IPS-11a (cell line): Measurements from ENCODE around the gene CRHBP.

ENCODE experiments used
- H3K4me3 ChIP-seq: one replicate; pipeline ENCODE4 v1.5.1; 2013; ENCODE audit warnings: low read depth, low read length, control low read depth

The CRHBP gene

GRCh38 chr5:77015938-77016569 lies 63.2 kb downstream of the CRHBP start:
- H3K4me3 ChIP-seq, result no peak overlapping the region

DNA sequence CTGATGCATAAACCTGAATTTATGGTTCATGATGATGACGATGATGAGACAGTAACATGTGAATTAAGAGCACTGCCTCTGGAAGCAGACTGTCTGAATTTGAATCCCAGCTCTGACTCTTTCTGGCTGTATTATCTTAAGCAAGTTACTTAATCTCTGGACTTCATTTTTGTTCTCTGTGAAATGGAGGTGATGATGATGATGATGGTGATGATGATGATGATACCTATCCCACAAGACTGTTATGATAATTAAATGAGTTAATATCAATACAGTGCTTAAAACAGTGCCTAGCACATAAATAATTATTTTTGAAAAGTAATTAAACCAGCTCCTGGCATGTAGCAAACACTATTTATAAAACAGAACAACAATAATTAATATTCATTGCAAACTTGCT lies 64.1 kb downstream of the CRHBP start:
- no peak overlapping the region for H3K4me3 ChIP-seq

GRCh38 chr5:77017668-77018067 lies 64.8 kb downstream of the CRHBP start:
- H3K4me3 ChIP-seq, result no peak overlapping the region
